Measurements from ENCODE around the gene RRAGD.

RRAGD gene

GRCh38 chr6:89353118-89353556, 58.9 kb downstream of the RRAGD start:
- no peak for DNase-seq (ENCODE audit: low read depth)
- TF ChIP-seq POLR2A (IDR thresholded peaks at IDR 0.05; ENCODE audit: extremely low read depth, insufficient read length) (no peak), MYC (IDR thresholded peaks at IDR 0.05; ENCODE audit: low read depth, low read length) (no peak), CTCF (IDR thresholded peaks at IDR 0.05; ENCODE audit: low read depth, low read length) (no peak), MAX (IDR thresholded peaks at IDR 0.05; ENCODE audit: low read depth, low read length) (no peak)
- peak overlapping the region; percentile 46 for H3K4me3 ChIP-seq (ENCODE audit: low read depth, low read length)

- DNase-seq (ENCODE audit: low read depth), result peak; percentile 96
- TF ChIP-seq MYC (IDR thresholded peaks at IDR 0.05; ENCODE audit: low read depth, low read length), result peak; percentile 25; the same call in 1 of the 2 replicates
- TF ChIP-seq POLR2A (IDR thresholded peaks at IDR 0.05; ENCODE audit: extremely low read depth, insufficient read length), result peak; percentile 84
- no peak; the same call in none of the 2 replicates for TF ChIP-seq MAX (IDR thresholded peaks at IDR 0.05; ENCODE audit: low read depth, low read length)
- TF ChIP-seq CTCF (IDR thresholded peaks at IDR 0.05; ENCODE audit: low read depth, low read length), result peak; percentile 1
- H3K4me3 ChIP-seq (ENCODE audit: low read depth, low read length), result peak within 1 kb of the TSS; percentile 90
Measured at GRCh38 chr6:89352278-89353117, 59.6 kb downstream of the RRAGD start, which contains the start of gene UBE2J1. Gene UBE2J1, minus strand, starts transcription at chr6:89352722. Its CDS starts 153 bp downstream, at chr6:89352569.

- H3K4me3 ChIP-seq (ENCODE audit: low read depth, low read length), result peak overlapping the region; percentile 90
- no peak for DNase-seq (ENCODE audit: low read depth)
- TF ChIP-seq CTCF (IDR thresholded peaks at IDR 0.05; ENCODE audit: low read depth, low read length), result no peak
- no peak for TF ChIP-seq MYC (IDR thresholded peaks at IDR 0.05; ENCODE audit: low read depth, low read length)
- no peak for TF ChIP-seq POLR2A (IDR thresholded peaks at IDR 0.05; ENCODE audit: extremely low read depth, insufficient read length)
- TF ChIP-seq MAX (IDR thresholded peaks at IDR 0.05; ENCODE audit: low read depth, low read length), result no peak
Measured at GRCh38 chr6:89351671-89352277, 60.3 kb downstream of the RRAGD start.

- H3K4me3 ChIP-seq (ENCODE audit: low read depth, low read length), result peak overlapping the region; percentile 90
- DNase-seq (ENCODE audit: low read depth), result peak; percentile 78
- TF ChIP-seq MYC (IDR thresholded peaks at IDR 0.05; ENCODE audit: low read depth, low read length), result peak; percentile 47; the same call in 1 of the 2 replicates
- TF ChIP-seq MAX (IDR thresholded peaks at IDR 0.05; ENCODE audit: low read depth, low read length), result no peak; the same call in 1 of the 2 replicates
Measured at GRCh38 chr6:89350281-89350966, 61.6 kb downstream of the RRAGD start.

GRCh38 chr6:89348372-89348771, 63.7 kb downstream of the RRAGD start:
- no peak overlapping the region for H3K4me3 ChIP-seq (ENCODE audit: low read depth, low read length)
- TF ChIP-seq POLR2A (IDR thresholded peaks at IDR 0.05; ENCODE audit: extremely low read depth, insufficient read length) (no peak), MAX (IDR thresholded peaks at IDR 0.05; ENCODE audit: low read depth, low read length) (no peak), CTCF (IDR thresholded peaks at IDR 0.05; ENCODE audit: low read depth, low read length) (no peak), MYC (IDR thresholded peaks at IDR 0.05; ENCODE audit: low read depth, low read length) (no peak)
- DNase-seq (ENCODE audit: low read depth), result no peak

All from NB4 (cell line).